HFF-Myc (cell line): Measurements from ENCODE around the gene CAPN5.

ENCODE experiments used
- DNase-seq: peaks from one replicate; pipeline ENCODE4 v3.0.0-alpha.2; 2011; ENCODE audit warnings: low read depth; ENCODE audit errors: extremely low read depth
- H3K4me3 ChIP-seq: replicated peaks from 2 replicates; pipeline ENCODE4 v1.5.1; 2011; ENCODE audit warnings: low read depth, mild to moderate bottlenecking, control low read depth, low read length
- TF ChIP-seq, protein P1 (sequence below): IDR thresholded peaks from 2 replicates; pipeline ENCODE4 v1.5.1; 2012; ENCODE audit warnings: mild to moderate bottlenecking, low read depth, low read length, control low read depth; ENCODE audit errors: missing control alignments

The CAPN5 gene

DNA sequence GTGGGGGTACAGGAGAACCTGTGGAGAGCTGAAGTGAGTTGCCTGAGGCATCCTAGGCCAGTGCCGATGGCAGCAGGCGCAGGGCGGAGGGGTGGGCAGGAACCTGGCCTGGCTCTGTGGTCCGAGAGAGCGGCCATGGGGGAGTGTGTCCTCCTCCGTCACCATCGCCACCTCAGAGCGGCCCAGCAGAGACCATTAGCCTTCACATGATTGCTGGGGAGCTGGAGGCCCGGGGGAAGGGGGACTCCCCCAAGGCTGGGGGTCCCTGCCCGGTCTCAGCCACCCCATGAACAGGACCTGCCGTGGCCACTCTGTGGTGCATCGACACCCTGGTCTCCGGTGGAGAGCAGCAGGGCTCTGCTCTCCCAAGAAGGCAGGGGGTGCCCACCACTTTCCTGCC is 40.0 kb downstream of the CAPN5 start:
- TF ChIP-seq, protein P1, sequence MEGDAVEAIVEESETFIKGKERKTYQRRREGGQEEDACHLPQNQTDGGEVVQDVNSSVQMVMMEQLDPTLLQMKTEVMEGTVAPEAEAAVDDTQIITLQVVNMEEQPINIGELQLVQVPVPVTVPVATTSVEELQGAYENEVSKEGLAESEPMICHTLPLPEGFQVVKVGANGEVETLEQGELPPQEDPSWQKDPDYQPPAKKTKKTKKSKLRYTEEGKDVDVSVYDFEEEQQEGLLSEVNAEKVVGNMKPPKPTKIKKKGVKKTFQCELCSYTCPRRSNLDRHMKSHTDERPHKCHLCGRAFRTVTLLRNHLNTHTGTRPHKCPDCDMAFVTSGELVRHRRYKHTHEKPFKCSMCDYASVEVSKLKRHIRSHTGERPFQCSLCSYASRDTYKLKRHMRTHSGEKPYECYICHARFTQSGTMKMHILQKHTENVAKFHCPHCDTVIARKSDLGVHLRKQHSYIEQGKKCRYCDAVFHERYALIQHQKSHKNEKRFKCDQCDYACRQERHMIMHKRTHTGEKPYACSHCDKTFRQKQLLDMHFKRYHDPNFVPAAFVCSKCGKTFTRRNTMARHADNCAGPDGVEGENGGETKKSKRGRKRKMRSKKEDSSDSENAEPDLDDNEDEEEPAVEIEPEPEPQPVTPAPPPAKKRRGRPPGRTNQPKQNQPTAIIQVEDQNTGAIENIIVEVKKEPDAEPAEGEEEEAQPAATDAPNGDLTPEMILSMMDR, result no peak
- no peak overlapping the region for H3K4me3 ChIP-seq
- no peak for DNase-seq

GRCh38 chr11:77107950-77108349 is 41.2 kb downstream of the CAPN5 start:
- no peak overlapping the region for H3K4me3 ChIP-seq
- TF ChIP-seq, protein P1, result no peak
- DNase-seq, result peak; percentile 53

DNA sequence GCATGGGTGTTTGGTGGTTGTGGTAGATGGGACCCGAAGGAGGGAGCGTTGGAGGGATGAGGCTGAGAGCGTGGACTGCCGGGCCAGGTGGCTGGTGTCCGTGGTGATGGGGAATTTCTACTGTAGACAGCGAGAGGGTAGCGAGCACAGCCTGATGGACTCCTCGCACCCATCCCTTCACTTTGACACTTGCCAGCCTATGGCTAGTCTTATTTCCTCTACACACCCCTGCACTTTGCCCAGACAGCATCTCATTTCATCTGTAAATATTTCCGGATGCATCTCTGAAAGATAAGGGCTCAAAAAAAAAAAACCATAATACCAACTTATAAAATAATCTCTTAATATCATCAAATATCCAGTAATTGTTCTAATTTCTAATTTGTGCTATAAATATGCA is 41.7 kb downstream of the CAPN5 start:
- TF ChIP-seq, protein P1, result no peak
- DNase-seq, result no peak
- no peak overlapping the region for H3K4me3 ChIP-seq

DNA sequence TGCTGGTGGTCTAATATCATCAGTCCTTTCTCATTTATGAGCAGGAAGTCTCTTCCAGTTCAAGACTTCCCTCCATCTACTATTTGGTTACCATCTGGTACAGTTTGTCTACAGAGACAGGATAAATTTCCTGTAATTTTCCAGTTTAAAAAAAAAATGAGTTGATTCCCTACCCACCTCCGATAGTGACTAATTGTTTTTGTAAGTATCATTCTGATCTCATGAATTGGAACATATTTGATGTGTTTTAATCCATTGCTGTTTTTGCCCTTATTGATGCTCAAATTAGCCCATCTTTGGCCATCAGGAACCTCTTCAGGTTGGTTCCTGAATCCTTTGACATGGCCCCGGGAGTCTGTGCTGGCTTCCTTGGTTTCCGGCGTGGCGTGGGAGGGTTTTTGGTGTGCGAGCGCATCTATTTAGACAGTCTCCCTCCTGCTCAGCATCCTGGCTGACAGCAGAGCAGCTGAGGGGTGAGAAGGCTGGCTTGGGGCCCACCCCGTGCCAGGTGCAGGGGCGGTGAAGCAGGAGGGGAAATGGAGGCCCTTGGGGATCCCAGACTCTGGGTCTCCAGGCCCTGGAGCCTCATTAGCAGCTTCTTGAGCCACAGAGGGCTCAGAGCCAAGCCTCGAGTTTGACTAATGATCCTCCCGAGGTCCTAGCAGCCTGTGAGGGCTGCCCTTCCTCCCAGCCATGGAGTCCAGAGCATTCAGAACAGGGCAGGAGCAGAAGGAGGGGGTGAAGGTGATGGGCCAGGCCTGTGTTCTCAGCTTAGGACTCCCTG is 42.7 kb downstream of the CAPN5 start:
- no peak for DNase-seq
- no peak overlapping the region for H3K4me3 ChIP-seq
- TF ChIP-seq, protein P1, result no peak

GRCh38 chr11:77110836-77111235 is 44.1 kb downstream of the CAPN5 start:
- DNase-seq, result no peak
- H3K4me3 ChIP-seq, result no peak overlapping the region
- TF ChIP-seq, protein P1, result no peak

DNA sequence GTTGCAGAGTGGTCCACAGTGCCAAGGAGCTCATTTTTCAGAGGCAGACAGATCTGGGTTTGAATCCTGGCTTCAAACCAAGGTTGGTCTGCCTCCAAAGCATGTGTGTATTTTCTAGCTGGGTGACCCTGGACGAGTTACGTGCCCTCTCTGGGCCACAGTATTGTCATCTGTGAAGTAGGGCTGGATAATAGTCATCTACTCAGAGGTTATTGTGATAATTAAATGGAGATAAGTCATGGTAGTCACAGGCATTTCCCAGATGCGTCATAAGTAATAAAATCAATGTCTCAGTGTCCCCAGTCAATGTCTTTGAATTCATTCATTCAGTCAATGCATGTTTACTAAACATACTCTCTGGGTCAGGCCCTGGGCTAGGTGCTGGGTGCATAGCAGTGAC is 44.5 kb downstream of the CAPN5 start:
- DNase-seq, result no peak
- H3K4me3 ChIP-seq, result no peak overlapping the region
- TF ChIP-seq, protein P1, result no peak

GRCh38 chr11:77111946-77112345 is 45.2 kb downstream of the CAPN5 start:
- TF ChIP-seq, protein P1, result no peak
- no peak overlapping the region for H3K4me3 ChIP-seq
- no peak for DNase-seq
